Gastrocnemius medialis (tissue), 4 donors: ENCODE results near the gene QDPR.

Experiments used
- CTCF ChIP-seq, 5 experiments: fragments of 450-650 bp in 3 of 5; fragments of 200-600 bp in 2 of 5; sonication (generic) in 2 of 5; IDR thresholded peaks in 4 of 5; conservative IDR thresholded peaks in 1 of 5; 1 replicate in 4 of 5; 2 replicates in 1 of 5; pipeline ENCODE4 v1.5.1; 2016 to 2019; ENCODE audit warnings: antibody characterized with exemption in 5 of 5, mild to moderate bottlenecking in 3 of 5, moderate library complexity in 3 of 5
- POLR2A ChIP-seq, 2 donors: fragments of 450-650 bp; IDR thresholded peaks; one replicate each; pipeline ENCODE4 v1.6.1; 2017; ENCODE audit warnings: antibody characterized with exemption in 2 of 2, mild to moderate bottlenecking in 2 of 2, moderate library complexity in 2 of 2

GRCh38 chr4:17475481-17475880 lies 36.4 kb downstream of the QDPR start:
- TF ChIP-seq CTCF (IDR thresholded peaks at IDR 0.05 in 4 of 5, conservative IDR thresholded peaks at IDR 0.05 in 1 of 5) (no peak), POLR2A (IDR thresholded peaks at IDR 0.05) (no peak)
